ENCODE data around the gene SORCS2. TPM values are rescaled to one million over a fixed set of nuclear protein-coding genes. Genes with fewer than 3 reads are reported as not detected.

SORCS2 gene
- total RNA-seq, 2 donors from 2014 or later = 0.54 to 0.74 TPM

GRCh38 chr4:7439699-7440098 is 247.4 kb downstream of the SORCS2 start:
- Histone ChIP-seq H3K9ac (ENCODE audit: low read depth in 2 of 2, low read length in 2 of 2) (no peak overlapping the region), H3K36me3 (no peaks in the 10 kb centered on the region), H3K4me3 (no peak overlapping the region), H3K27ac (no peak overlapping the region), H3K9me3 (no peaks in the 10 kb centered on the region), H3K4me1 (no peaks in the 10 kb centered on the region), H3K27me3 (no peaks in the 10 kb centered on the region)
- intact Hi-C loops (cut with DNase I) = no loop called here
- no peak for TF ChIP-seq CTCF (IDR thresholded peaks at IDR 0.05)
- no peak for DNase-seq

GRCh38 chr4:7441201-7441600 is 248.9 kb downstream of the SORCS2 start:
- TF ChIP-seq CTCF (IDR thresholded peaks at IDR 0.05) = no peak
- intact Hi-C loops (cut with DNase I) = no loop called here
- H3K9ac ChIP-seq (ENCODE audit: low read depth in 2 of 2, low read length in 2 of 2) = no peak overlapping the region
- no peak overlapping the region for H3K4me3 ChIP-seq
- no peaks in the 10 kb centered on the region for H3K9me3 ChIP-seq
- no peaks in the 10 kb centered on the region for H3K36me3 ChIP-seq
- no peak overlapping the region for H3K27ac ChIP-seq
- DNase-seq = no peak
- H3K4me1 ChIP-seq = no peaks in the 10 kb centered on the region
- H3K27me3 ChIP-seq = no peaks in the 10 kb centered on the region

GRCh38 chr4:7442574-7443162 is 250.3 kb downstream of the SORCS2 start:
- DNase-seq = no peak
- no peaks in the 10 kb centered on the region for H3K27me3 ChIP-seq
- no peak for TF ChIP-seq CTCF (IDR thresholded peaks at IDR 0.05)
- H3K9ac ChIP-seq (ENCODE audit: low read depth in 2 of 2, low read length in 2 of 2) = no peak overlapping the region
- H3K27ac ChIP-seq = no peak overlapping the region
- no peaks in the 10 kb centered on the region for H3K36me3 ChIP-seq
- no peak overlapping the region for H3K4me3 ChIP-seq
- H3K9me3 ChIP-seq = no peaks in the 10 kb centered on the region
- intact Hi-C loops (cut with DNase I) = no loop called here
- H3K4me1 ChIP-seq = no peaks in the 10 kb centered on the region

GRCh38 chr4:7444314-7444713 is 252.0 kb downstream of the SORCS2 start:
- no peaks in the 10 kb centered on the region for H3K9me3 ChIP-seq
- DNase-seq = no peak
- intact Hi-C loops (cut with DNase I) = no loop called here
- no peak overlapping the region for H3K9ac ChIP-seq (ENCODE audit: low read depth in 2 of 2, low read length in 2 of 2)
- H3K4me1 ChIP-seq = no peaks in the 10 kb centered on the region
- no peaks in the 10 kb centered on the region for H3K27me3 ChIP-seq
- H3K4me3 ChIP-seq = no peak overlapping the region
- no peaks in the 10 kb centered on the region for H3K36me3 ChIP-seq
- no peak overlapping the region for H3K27ac ChIP-seq
- no peak for TF ChIP-seq CTCF (IDR thresholded peaks at IDR 0.05)

- intact Hi-C loops (cut with DNase I) = no loop called here
Measured at GRCh38 chr4:7444731-7445130, 252.4 kb downstream of the SORCS2 start.

More at GRCh38 chr4:7444731-7445130, 252.4 kb downstream of the SORCS2 start:
- Histone ChIP-seq H3K9ac (ENCODE audit: low read depth in 2 of 2, low read length in 2 of 2) (no peak overlapping the region), H3K27me3 (no peaks in the 10 kb centered on the region), H3K27ac (no peak overlapping the region), H3K4me3 (no peak overlapping the region), H3K9me3 (no peaks in the 10 kb centered on the region), H3K4me1 (no peaks in the 10 kb centered on the region), H3K36me3 (no peaks in the 10 kb centered on the region)
- no peak for TF ChIP-seq CTCF (IDR thresholded peaks at IDR 0.05)
- DNase-seq = no peak
